Coronary artery (tissue), 2 donors: ENCODE measurements around the gene USP43.

ENCODE experiments used
- DNase-seq: peaks from one replicate; pipeline ENCODE4 v3.0.0-alpha.2; 2017; ENCODE audit warnings: low spot score
- H3K27ac ChIP-seq, 2 donors: fragments of 200-600 bp; sonication (generic); one replicate each; pipeline ENCODE4 v1.5.1; 2016 to 2019
- H3K4me3 ChIP-seq: fragments of 200-600 bp; sonication (generic); 2 replicates; pipeline ENCODE4 v1.5.1; 2016; ENCODE audit warnings: mild to moderate bottlenecking, moderate library complexity
- TF ChIP-seq, protein P1 (sequence below): fragments of 200-600 bp; sonication (generic); IDR thresholded peaks from one replicate; pipeline ENCODE4 v1.5.1; 2019; ENCODE audit warnings: antibody characterized with exemption

The USP43 gene

DNA sequence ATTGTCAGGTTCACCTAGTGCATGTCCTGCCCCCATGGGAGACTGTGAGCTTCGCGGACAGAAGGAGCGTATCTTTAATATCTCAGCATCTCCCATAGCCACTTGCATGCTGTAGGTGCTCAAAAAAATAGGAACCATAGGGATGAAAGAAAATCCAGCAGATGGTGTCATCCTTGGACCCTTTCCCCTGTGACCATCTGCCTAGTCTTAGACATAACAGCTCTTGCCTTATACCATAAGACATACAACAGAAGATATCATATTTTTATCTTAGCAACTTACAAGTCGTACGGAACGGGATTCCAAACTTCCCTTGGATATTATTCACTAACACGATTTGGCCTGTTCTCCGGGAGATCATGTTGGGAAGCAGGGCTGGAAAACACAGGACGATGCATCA lies 131.6 kb downstream of the USP43 start:
- TF ChIP-seq, protein P1, sequence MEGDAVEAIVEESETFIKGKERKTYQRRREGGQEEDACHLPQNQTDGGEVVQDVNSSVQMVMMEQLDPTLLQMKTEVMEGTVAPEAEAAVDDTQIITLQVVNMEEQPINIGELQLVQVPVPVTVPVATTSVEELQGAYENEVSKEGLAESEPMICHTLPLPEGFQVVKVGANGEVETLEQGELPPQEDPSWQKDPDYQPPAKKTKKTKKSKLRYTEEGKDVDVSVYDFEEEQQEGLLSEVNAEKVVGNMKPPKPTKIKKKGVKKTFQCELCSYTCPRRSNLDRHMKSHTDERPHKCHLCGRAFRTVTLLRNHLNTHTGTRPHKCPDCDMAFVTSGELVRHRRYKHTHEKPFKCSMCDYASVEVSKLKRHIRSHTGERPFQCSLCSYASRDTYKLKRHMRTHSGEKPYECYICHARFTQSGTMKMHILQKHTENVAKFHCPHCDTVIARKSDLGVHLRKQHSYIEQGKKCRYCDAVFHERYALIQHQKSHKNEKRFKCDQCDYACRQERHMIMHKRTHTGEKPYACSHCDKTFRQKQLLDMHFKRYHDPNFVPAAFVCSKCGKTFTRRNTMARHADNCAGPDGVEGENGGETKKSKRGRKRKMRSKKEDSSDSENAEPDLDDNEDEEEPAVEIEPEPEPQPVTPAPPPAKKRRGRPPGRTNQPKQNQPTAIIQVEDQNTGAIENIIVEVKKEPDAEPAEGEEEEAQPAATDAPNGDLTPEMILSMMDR = no peak
- DNase-seq = no peak
- H3K27ac ChIP-seq = no peak overlapping the region
- H3K4me3 ChIP-seq = no peak overlapping the region
